Activated CD8-positive, alpha-beta memory T cell treated with anti-CD3 and anti-CD28 coated beads, Interleukin-2, amount 50 U/mL, for 48 hours (primary cell): ENCODE results near the gene SCGB1D2.

Source experiments
- DNase-seq: peaks from one replicate; pipeline ENCODE4 v3.0.0-alpha.2; 2020

Gene SCGB1D2

DNA sequence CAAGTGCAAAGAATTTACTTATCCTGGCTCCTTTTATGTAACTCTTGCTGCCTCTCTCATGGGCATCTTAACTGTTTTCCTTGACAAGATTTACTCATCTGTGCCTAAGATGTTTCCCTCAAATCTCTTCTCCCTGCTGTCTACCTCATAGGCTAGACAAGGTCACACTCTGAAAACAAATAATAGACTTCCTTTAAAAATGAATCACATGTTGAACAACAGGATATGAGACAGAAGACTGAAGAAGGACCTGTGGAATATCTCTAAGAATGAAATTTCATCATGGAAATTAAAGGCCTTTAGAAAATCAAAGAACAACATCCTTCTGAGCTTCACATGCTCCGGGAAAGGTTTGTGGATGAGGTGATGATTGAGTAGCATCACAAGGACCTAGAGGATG lies 22.0 kb downstream of the SCGB1D2 start:
- DNase-seq, result no peak

DNA sequence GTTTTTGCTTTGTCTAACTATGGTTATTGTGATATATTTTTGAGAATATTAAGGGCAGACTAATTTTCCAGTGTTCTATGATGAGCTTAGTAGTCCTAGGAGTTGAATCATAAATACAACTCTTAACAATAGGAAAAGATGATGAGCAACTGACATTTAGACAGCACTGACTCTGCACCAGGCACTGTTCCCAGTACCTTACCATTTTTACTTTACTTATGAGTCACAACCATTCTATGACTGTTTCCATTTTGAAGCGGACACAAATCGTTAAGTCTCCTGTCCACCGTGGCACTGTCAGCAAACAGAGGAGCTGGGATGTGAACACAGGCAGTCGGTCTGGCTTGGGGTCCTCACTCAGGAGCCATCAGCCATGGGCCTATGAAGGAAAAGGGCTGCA lies 24.5 kb downstream of the SCGB1D2 start:
- DNase-seq, result no peak

DNA sequence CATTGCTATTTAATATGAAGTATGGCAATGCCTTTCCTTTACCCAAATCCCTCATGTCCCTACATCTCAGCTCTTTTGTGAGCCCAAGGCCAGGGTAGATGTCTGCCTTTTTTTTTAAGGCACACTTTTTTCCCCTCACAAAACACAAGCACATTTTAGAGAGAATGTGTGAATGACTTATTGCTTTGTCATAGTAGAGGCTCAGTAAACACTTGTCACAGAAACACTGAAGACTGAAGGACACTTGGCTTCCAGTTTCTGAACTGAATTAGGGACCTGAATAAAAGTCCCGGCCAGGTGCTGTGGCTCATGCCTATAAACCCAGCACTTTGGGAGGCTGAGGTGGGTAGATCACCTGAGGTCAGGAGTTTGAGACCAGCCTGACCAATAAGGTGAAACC lies 25.0 kb downstream of the SCGB1D2 start:
- DNase-seq, result no peak

DNA sequence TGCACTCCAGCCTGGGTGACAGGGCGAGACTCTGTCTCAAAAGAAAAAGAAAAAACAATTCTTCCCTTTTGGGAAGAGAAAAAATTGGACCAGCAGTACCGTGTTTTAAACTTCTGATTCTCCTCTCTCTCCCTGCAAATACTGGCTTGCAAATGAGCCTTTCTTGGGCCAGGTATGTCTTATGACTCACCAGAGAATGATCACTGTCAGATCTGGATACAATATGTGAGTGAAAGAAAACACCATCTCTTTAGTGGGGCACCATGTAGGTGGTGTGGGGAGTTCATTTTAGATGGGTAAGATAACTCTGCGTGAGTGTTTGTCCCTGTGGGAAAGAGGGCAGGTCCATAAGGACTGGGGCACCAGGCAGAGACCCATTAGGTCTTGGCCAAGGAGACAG lies 25.5 kb downstream of the SCGB1D2 start:
- no peak for DNase-seq

DNA sequence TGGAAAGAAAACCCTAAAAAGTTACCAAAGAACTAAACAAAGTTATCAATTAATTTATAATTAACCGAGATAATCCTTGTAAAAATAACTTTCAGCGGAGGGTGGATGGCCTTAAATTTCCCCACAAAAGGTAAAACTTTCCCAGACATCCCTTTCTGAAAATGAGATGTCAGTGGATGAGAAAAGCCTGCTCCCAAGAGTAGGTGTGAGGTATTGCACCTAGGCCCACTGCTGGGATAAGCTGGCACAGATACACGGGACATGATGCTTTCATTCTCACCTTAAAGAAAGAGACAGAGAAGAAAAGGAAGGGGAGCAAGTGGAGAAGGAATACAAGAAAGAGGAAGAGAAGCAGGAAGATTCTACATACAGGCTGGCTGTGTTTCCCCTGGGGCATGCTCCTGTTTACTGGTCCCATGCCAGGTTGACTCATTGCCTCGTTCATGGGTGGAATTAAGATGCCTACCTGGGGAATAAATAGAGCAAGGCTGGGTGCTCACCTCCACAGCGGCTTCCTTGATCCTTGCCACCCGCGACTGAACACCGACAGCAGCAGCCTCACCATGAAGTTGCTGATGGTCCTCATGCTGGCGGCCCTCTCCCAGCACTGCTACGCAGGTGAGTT lies 27.7 kb downstream of the SCGB1D2 start, which contains the start of gene SCGB2A2:
Gene SCGB2A2 (plus strand): TSS at position 505 of the 625 bp plus-strand sequence. CDS start 59 bp downstream, at position 564.
- no peak for DNase-seq

DNA sequence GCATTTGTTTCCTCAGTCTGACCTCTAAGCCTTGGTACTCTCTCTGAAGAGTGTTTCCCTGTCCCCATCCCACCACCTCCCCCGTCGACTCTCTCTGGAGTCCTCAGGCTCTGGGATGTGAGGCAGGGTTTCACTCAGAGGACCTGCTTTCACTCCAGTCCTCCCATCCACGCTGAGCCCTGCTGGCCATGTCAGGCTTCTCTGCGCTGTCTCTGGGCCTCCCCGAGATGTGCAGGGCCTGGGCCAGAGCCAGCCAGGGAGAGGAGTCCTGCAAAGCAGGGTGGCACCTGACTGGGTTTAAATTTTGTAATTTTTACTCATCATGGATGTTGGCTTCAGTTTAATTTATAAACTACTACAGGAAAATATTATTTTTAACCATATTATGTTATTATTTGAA lies 31.2 kb downstream of the SCGB1D2 start:
- DNase-seq, result no peak

DNA sequence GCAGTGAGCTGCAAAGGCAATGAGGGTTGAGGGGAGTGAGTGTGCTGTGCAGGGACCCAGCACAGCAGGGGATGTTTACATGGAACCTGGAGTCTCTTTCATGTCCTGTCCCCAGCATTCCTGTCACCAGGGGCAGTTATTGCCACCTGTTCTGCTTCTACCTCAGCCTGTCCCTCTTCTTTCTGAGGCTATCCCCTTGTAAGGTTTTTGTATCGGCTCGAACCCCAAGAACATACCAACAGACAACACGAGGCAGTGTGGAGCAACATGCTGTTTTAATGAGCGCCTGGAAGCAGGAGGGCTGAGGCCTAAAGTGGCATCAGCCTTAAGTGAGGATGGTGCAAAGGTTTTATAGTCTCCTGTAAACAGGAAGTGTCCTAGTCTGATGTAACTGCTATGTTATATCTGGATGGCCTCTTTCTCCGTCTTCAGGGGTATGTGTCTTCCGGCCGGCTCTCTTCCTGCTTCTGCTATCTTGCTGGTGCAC lies 31.8 kb downstream of the SCGB1D2 start:
- DNase-seq, result no peak

DNA sequence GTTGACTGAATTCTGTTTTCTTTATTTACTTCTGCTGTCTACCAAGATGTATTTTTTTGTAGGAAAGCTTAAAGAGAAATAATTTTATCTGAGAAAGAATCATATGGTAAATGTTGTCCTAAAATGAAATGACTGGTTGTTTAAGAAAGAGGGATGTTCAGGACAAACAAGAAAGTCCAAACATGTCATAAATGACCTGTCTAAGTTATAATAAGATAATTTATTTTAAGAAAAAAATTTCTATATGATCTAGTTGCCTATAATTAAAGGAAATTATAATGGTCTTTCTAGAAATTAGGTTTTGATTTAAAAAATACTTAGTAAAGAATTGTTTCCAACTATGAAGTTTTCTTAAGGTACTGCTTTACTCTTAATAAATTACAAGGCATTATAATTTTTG lies 38.4 kb downstream of the SCGB1D2 start:
- no peak for DNase-seq
